H1 (cell line): Measurements from ENCODE around the gene TPRG1L. TPM values are rescaled to one million over a fixed set of nuclear protein-coding genes. Genes with fewer than 3 reads are reported as not detected.

Source experiments
- CTCF ChIA-PET: fragments of 300-600 bp; sonication (Branson Sonifier 250); formaldehyde crosslinking; loops from one replicate; lab custom pipeline; 2021; ENCODE audit not compliant: partially characterized antibody; lab: Charles Lee
- POLR2A ChIA-PET: fragments of 300-600 bp; sonication (Branson Sonifier 250); formaldehyde crosslinking; loops from one replicate; lab custom pipeline; 2021; ENCODE audit warnings: inconsistent platforms; ENCODE audit not compliant: partially characterized antibody; lab: Charles Lee
- DNase-seq, 2 experiments: peaks; one replicate each; pipeline versions ENCODE4 v3.0.0 to v3.0.0-alpha.2; 2010 to 2022; ENCODE audit warnings: low spot score in 2 of 2, low read depth in 1 of 2, mixed read lengths in 1 of 2
- FAIRE-seq: peaks from 2 replicates; lab custom pipeline; 2011; peaks lifted over from hg19 to GRCh38; lab: Jason Lieb, UNC
- H2AFZ ChIP-seq: 2 replicates; pipeline ENCODE4 v1.8.1; 2012; ENCODE audit warnings: low read length, inconsistent platforms
- H2AK5ac ChIP-seq: 2 replicates; pipeline ENCODE4 v1.6.1; 2013; ENCODE audit warnings: low read depth, low read length
- H2BK120ac ChIP-seq: replicated peaks from 2 replicates; pipeline ENCODE3; 2013; ENCODE audit warnings: low read depth, low read length, inconsistent platforms
- H2BK12ac ChIP-seq: 2 replicates; pipeline ENCODE4 v1.6.1; 2013; ENCODE audit warnings: low read depth, low read length
- H2BK15ac ChIP-seq: 2 replicates; pipeline ENCODE4 v1.6.1; 2013; ENCODE audit warnings: low read length
- H2BK20ac ChIP-seq: 2 replicates; pipeline ENCODE4 v1.6.1; 2013; ENCODE audit warnings: low read length
- H2BK5ac ChIP-seq: 2 replicates; pipeline ENCODE4 v1.6.1; 2013; ENCODE audit warnings: low read depth, low read length
- H3K14ac ChIP-seq: 2 replicates; pipeline ENCODE4 v1.6.1; 2013; ENCODE audit warnings: inconsistent platforms; ENCODE audit not compliant: insufficient read length
- H3K18ac ChIP-seq: 2 replicates; pipeline ENCODE4 v1.6.1; 2013; ENCODE audit warnings: low read length; ENCODE audit errors: extremely low read depth
- H3K23ac ChIP-seq: 2 replicates; pipeline ENCODE4 v1.6.1; 2013; ENCODE audit warnings: inconsistent platforms; ENCODE audit not compliant: insufficient read length
- H3K23me2 ChIP-seq: 2 replicates; pipeline ENCODE4 v1.6.1; 2013; ENCODE audit warnings: low read depth, low read length
- H3K27ac ChIP-seq: 2 replicates; pipeline ENCODE4 v1.6.1; 2011; ENCODE audit warnings: low read depth, low read length, inconsistent platforms
- H3K27me3 ChIP-seq, 4 experiments: replicated peaks in 1 of 4; 1 replicate in 1 of 4; 2 replicates in 3 of 4; pipeline versions ENCODE4 v1.6.1 to v1.8.1; 2011 to 2013; ENCODE audit warnings: low read length in 3 of 4, mild to moderate bottlenecking in 3 of 4, inconsistent platforms in 2 of 4, mixed read lengths in 2 of 4, moderate library complexity in 1 of 4; ENCODE audit not compliant: control insufficient read depth in 3 of 4, insufficient read depth in 3 of 4; ENCODE audit errors: extremely low read depth in 1 of 4
- H3K36me3 ChIP-seq, 4 experiments: 2 replicates each; pipeline versions ENCODE4 v1.6.1 to v1.8.1; 2011 to 2013; ENCODE audit warnings: mild to moderate bottlenecking in 4 of 4, low read length in 3 of 4, moderate library complexity in 2 of 4, control low read depth in 1 of 4, inconsistent platforms in 1 of 4; ENCODE audit not compliant: insufficient read depth in 4 of 4, control insufficient read depth in 2 of 4
- H3K4ac ChIP-seq: replicated peaks from 2 replicates; pipeline ENCODE3; 2013; ENCODE audit warnings: low read length, low read depth, mixed read lengths, inconsistent platforms; ENCODE audit not compliant: insufficient read length
- H3K4me1 ChIP-seq, 4 experiments: replicated peaks in 1 of 4; 1 replicate in 1 of 4; 2 replicates in 3 of 4; pipeline versions ENCODE4 v1.6.1 to v1.8.1; 2011 to 2013; ENCODE audit warnings: low read length in 3 of 4, inconsistent platforms in 2 of 4, mixed read lengths in 1 of 4; ENCODE audit not compliant: insufficient read depth in 4 of 4, control insufficient read depth in 3 of 4
- H3K4me2 ChIP-seq, 2 experiments: 2 replicates each; pipeline versions ENCODE4 v1.6.1 to v1.8.1; 2011 to 2013; ENCODE audit warnings: low read depth in 2 of 2, low read length in 2 of 2, control low read depth in 1 of 2, inconsistent platforms in 1 of 2, mild to moderate bottlenecking in 1 of 2; ENCODE audit not compliant: insufficient read depth in 1 of 2
- H3K4me3 ChIP-seq, 4 experiments: fragments of 200-600, 300-600 bp in 1 of 4; sonication (generic), shearing (Covaris generic), sonication (Bioruptor Twin) in 1 of 4; 2 replicates each; pipeline versions ENCODE4 v1.5.1 to v1.8.1; 2011 to 2016; ENCODE audit warnings: low read length in 4 of 4, low read depth in 3 of 4, control low read depth in 2 of 4, inconsistent platforms in 2 of 4, mild to moderate bottlenecking in 2 of 4, mixed read lengths in 1 of 4, moderate library complexity in 1 of 4; ENCODE audit not compliant: insufficient read depth in 2 of 4; ENCODE audit errors: extremely low read depth in 1 of 4
- H3K56ac ChIP-seq: replicated peaks from 2 replicates; pipeline ENCODE3; 2013; ENCODE audit warnings: low read depth, mild to moderate bottlenecking, mixed read lengths, low read length, inconsistent platforms; ENCODE audit not compliant: insufficient read length
- H3K79me1 ChIP-seq: 2 replicates; pipeline ENCODE4 v1.6.1; 2013; ENCODE audit warnings: low read depth, low read length, control low read depth
- H3K79me2 ChIP-seq, 2 experiments: 2 replicates each; pipeline versions ENCODE4 v1.6.1 to v1.8.1; 2012 to 2013; ENCODE audit warnings: low read length in 2 of 2, mild to moderate bottlenecking in 2 of 2, inconsistent platforms in 1 of 2; ENCODE audit not compliant: insufficient read depth in 2 of 2, control insufficient read depth in 1 of 2
- H3K9ac ChIP-seq, 4 experiments: replicated peaks in 1 of 4; 1 replicate in 1 of 4; 2 replicates in 3 of 4; pipeline versions ENCODE4 v1.6.1 to v1.8.1; 2011 to 2013; ENCODE audit warnings: low read depth in 3 of 4, low read length in 3 of 4, control low read depth in 2 of 4, mild to moderate bottlenecking in 2 of 4, moderate library complexity in 2 of 4, inconsistent platforms in 1 of 4; ENCODE audit errors: extremely low read depth in 1 of 4
- H3K9me3 ChIP-seq, 2 experiments: 2 replicates each; pipeline versions ENCODE4 v1.6.1 to v1.8.1; 2012 to 2013; ENCODE audit warnings: mild to moderate bottlenecking in 2 of 2, moderate library complexity in 2 of 2, control low read depth in 1 of 2, inconsistent platforms in 1 of 2, low read depth in 1 of 2, low read length in 1 of 2, mixed read lengths in 1 of 2; ENCODE audit not compliant: insufficient read depth in 2 of 2
- H4K20me1 ChIP-seq, 2 experiments: replicated peaks in 1 of 2; 2 replicates each; pipeline versions ENCODE3 to v1.8.1; 2011 to 2013; ENCODE audit warnings: inconsistent platforms in 2 of 2, low read length in 2 of 2, mild to moderate bottlenecking in 1 of 2; ENCODE audit not compliant: insufficient read depth in 2 of 2, control insufficient read depth in 1 of 2
- H4K5ac ChIP-seq: 2 replicates; pipeline ENCODE4 v1.6.1; 2013; ENCODE audit warnings: low read length, low read depth, mixed read lengths, inconsistent platforms; ENCODE audit not compliant: insufficient read length
- H4K8ac ChIP-seq: 2 replicates; pipeline ENCODE4 v1.8.0; 2013; ENCODE audit warnings: mild to moderate bottlenecking, moderate library complexity, low read length, inconsistent platforms; ENCODE audit not compliant: insufficient read depth; ENCODE audit errors: extremely low read depth
- H4K91ac ChIP-seq: replicated peaks from 2 replicates; pipeline ENCODE3; 2013; ENCODE audit warnings: low read length, mixed read lengths, inconsistent platforms; ENCODE audit not compliant: insufficient read length
- BACH1 ChIP-seq: IDR thresholded peaks from 2 replicates; pipeline ENCODE4 v1.6.1; 2012; ENCODE audit warnings: low read length, improper control_type of control experiment
- GTF2F1 ChIP-seq: IDR thresholded peaks from 2 replicates; pipeline ENCODE4 v1.6.1; 2012; ENCODE audit warnings: low read depth, low read length, improper control_type of control experiment, borderline replicate concordance
- KDM4A ChIP-seq: IDR thresholded peaks from one replicate; pipeline ENCODE4 v1.7.1; 2012; ENCODE audit warnings: low read depth, mild to moderate bottlenecking, moderate library complexity, low read length, inconsistent platforms; ENCODE audit not compliant: severe bottlenecking
- NANOG ChIP-seq: IDR thresholded peaks from 2 replicates; pipeline ENCODE4 v1.6.1; 2011; ENCODE audit warnings: low read length, low read depth, mild to moderate bottlenecking, inconsistent platforms; ENCODE audit not compliant: insufficient read depth, poor library complexity, severe bottlenecking
- NRF1 ChIP-seq: IDR thresholded peaks from 2 replicates; pipeline ENCODE4 v1.6.1; 2011; ENCODE audit warnings: mild to moderate bottlenecking, low read depth, low read length, improper control_type of control experiment
- RAD21 ChIP-seq, 2 experiments: IDR thresholded peaks in 1 of 2; conservative IDR thresholded peaks in 1 of 2; 2 replicates each; pipeline ENCODE4 v1.6.1; 2011; ENCODE audit warnings: low read depth in 2 of 2, low read length in 2 of 2, improper control_type of control experiment in 1 of 2, inconsistent platforms in 1 of 2, mild to moderate bottlenecking in 1 of 2, moderate library complexity in 1 of 2
- SP4 ChIP-seq: IDR thresholded peaks from 2 replicates; pipeline ENCODE4 v1.6.1; 2012; ENCODE audit warnings: low read length, inconsistent platforms
- TBP ChIP-seq: IDR thresholded peaks from 2 replicates; pipeline ENCODE4 v1.6.1; 2011; ENCODE audit warnings: low read depth, low read length, improper control_type of control experiment
- WGBS, 2 experiments: shearing (Covaris generic) in 1 of 2; methylation state at CpG; one replicate each; pipeline versions ENCODE4 v1.1.6 to v1.1.7; 2013 to 2015; ENCODE audit warnings: low lambda C conversion rate in 2 of 2, mixed read lengths in 2 of 2, inconsistent platforms in 1 of 2, low coverage in 1 of 2, missing lambda C conversion rate in 1 of 2; ENCODE audit not compliant: insufficient replicate concordance in 2 of 2, insufficient coverage in 1 of 2, insufficient read length in 1 of 2; ENCODE audit errors: extremely low coverage in 1 of 2, missing lambda C conversion rate in 1 of 2; 5-methylcytosine and 5-hydroxymethylcytosine counted together
- polyA plus RNA-seq, 7 experiments: library from polyadenylated mRNA; depleted of rRNA in 3 of 7; stranded (reverse) in 5 of 7; unstranded in 2 of 7; fragments of >200 nt in 5 of 7; fragments of 200-250 nt in 2 of 7; gene quantifications; 1 replicate in 5 of 7; 2 replicates in 1 of 7; 4 replicates in 1 of 7; pipeline versions ENCODE4 v1.2.1 to v1.2.3, GENCODE V29; 2011 to 2013; ENCODE audit warnings: missing spikeins in 2 of 7, mixed read lengths in 2 of 7
- total RNA-seq: library from RNA; stranded (reverse); fragmentation: NEBNext Ultra II Directional; extraction: Animal tissue kit (Norgen Biotek cat#: 25700); gene quantifications from 2 replicates; pipeline ENCODE4 v1.2.1, GENCODE V29; 2021
- TF ChIP-seq, protein P1 (sequence below), 3 experiments: IDR thresholded peaks; 1 replicate in 2 of 3; 2 replicates in 1 of 3; pipeline versions ENCODE4 v1.5.1 to v1.6.1; 2011; ENCODE audit warnings: low read length in 3 of 3, mild to moderate bottlenecking in 3 of 3, inconsistent platforms in 2 of 3, low read depth in 1 of 3, moderate library complexity in 1 of 3; ENCODE audit not compliant: insufficient read depth in 1 of 3; ENCODE audit errors: control extremely low read depth in 1 of 3
- TF ChIP-seq, protein P2 (sequence below): IDR thresholded peaks from 2 replicates; pipeline ENCODE4 v1.6.1; 2011; ENCODE audit warnings: low read depth, mild to moderate bottlenecking, low read length; ENCODE audit not compliant: insufficient read depth

The TPRG1L gene
- total and polyA plus RNA-seq, 2 of the 8 experiments (the other 6 are each of a cell fraction or from before 2014, with no cell fraction given): 21.7 to 22.3 TPM

DNA sequence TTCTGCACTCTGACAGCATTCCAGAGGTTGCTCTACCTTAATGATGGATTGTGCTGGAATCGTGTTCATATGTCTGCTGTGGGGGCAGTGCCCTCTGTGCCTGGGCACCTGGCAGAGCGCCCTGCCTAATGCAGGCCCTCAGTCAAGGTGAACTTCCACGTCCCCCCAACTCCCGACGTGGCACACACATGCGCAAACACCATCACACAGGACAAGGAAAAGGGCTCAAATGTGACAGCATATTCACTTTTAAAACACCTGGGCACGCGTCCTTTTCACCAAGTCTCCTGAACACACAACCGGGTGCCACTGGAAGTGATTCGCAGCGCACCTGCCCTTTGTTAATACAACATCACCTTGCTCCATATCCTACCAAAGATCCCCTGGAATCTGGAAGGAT, 11.7 kb downstream of the TPRG1L start:
- ChIA-PET CTCF (interaction anchor here (1.7 kb wide), 1 partner anchor 15 kb away, joined by 8 read pairs; no protein-coding TSS in a partner anchor), POLR2A (no interaction called here)
- peaks cover 0 to 6% (median 1%) of the 10 kb centered on the region in 4 experiments; a peak in 3 of 7 replicates for H3K4me1 ChIP-seq
- H3K36me3 ChIP-seq: peaks cover 6 to 25% (median 9%) of the 10 kb centered on the region in 4 experiments; a peak in 6 of 8 replicates
- DNase-seq (no peak), FAIRE-seq (no peak)
- no peak overlapping the region for H4K5ac ChIP-seq
- no peak overlapping the region for H2AK5ac ChIP-seq
- no peak overlapping the region for H2AFZ ChIP-seq
- H3K18ac ChIP-seq: no peak overlapping the region
- peaks cover 5% of the 10 kb centered on the region for H3K79me1 ChIP-seq
- H3K23ac ChIP-seq: no peak overlapping the region
- no peak overlapping the region for H3K4me3 ChIP-seq
- H3K4ac ChIP-seq: no peak overlapping the region
- H2BK12ac ChIP-seq: no peak overlapping the region
- H3K4me2 ChIP-seq: no peak overlapping the region
- no peak for TF ChIP-seq SP4
- TF ChIP-seq TBP: no peak
- TF ChIP-seq, protein P1, sequence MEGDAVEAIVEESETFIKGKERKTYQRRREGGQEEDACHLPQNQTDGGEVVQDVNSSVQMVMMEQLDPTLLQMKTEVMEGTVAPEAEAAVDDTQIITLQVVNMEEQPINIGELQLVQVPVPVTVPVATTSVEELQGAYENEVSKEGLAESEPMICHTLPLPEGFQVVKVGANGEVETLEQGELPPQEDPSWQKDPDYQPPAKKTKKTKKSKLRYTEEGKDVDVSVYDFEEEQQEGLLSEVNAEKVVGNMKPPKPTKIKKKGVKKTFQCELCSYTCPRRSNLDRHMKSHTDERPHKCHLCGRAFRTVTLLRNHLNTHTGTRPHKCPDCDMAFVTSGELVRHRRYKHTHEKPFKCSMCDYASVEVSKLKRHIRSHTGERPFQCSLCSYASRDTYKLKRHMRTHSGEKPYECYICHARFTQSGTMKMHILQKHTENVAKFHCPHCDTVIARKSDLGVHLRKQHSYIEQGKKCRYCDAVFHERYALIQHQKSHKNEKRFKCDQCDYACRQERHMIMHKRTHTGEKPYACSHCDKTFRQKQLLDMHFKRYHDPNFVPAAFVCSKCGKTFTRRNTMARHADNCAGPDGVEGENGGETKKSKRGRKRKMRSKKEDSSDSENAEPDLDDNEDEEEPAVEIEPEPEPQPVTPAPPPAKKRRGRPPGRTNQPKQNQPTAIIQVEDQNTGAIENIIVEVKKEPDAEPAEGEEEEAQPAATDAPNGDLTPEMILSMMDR (IDR thresholded peaks at IDR 0.05; ENCODE audit: control extremely low read depth in 1 of 3, insufficient read depth in 1 of 3, low read depth in 1 of 3, low read length in 3 of 3): no peak
- TF ChIP-seq NANOG: no peak
- TF ChIP-seq RAD21 (IDR thresholded peaks at IDR 0.05 in 1 of 2, conservative IDR thresholded peaks at IDR 0.05 in 1 of 2; ENCODE audit: low read depth in 2 of 2, low read length in 2 of 2): no peak
- no peak for TF ChIP-seq NRF1
- no peak for TF ChIP-seq GTF2F1
- TF ChIP-seq BACH1: no peak
- no peak for TF ChIP-seq KDM4A
- TF ChIP-seq, protein P2, sequence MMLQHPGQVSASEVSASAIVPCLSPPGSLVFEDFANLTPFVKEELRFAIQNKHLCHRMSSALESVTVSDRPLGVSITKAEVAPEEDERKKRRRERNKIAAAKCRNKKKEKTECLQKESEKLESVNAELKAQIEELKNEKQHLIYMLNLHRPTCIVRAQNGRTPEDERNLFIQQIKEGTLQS: no peak
- H4K20me1 ChIP-seq: peaks cover 0 to 12% of the 10 kb centered on the region in 2 experiments
- no peak overlapping the region for H3K56ac ChIP-seq
- no peaks in the 10 kb centered on the region for H3K9me3 ChIP-seq
- H2BK20ac ChIP-seq: no peak overlapping the region
- H3K27me3 ChIP-seq: no peaks in the 10 kb centered on the region
- no peak overlapping the region for H3K27ac ChIP-seq
- 95% methylated on average over 11 of the region's 11 CpGs; no CpG with 5 or more reads in 1 of the 2 experiments for WGBS, 2 experiments
- H4K8ac ChIP-seq: no peak overlapping the region
- no peak overlapping the region for H2BK15ac ChIP-seq
- H2BK5ac ChIP-seq: no peak overlapping the region
- H3K23me2 ChIP-seq: no peaks in the 10 kb centered on the region
- no peak overlapping the region for H3K14ac ChIP-seq
- no peaks in the 10 kb centered on the region for H3K79me2 ChIP-seq
- no peak overlapping the region for H2BK120ac ChIP-seq
- no peak overlapping the region for H3K9ac ChIP-seq
- no peak overlapping the region for H4K91ac ChIP-seq
